ENCODE data around the gene ANKMY1.

GRCh38 chr2:240447934-240448333 lies 109.9 kb downstream of the ANKMY1 start:
- TF ChIP-seq CTCF (IDR thresholded peaks at IDR 0.05; ENCODE audit: poor library complexity) (no peak), EZH2 (IDR thresholded peaks at IDR 0.05; ENCODE audit: borderline replicate concordance) (no peak)

Measured in hepatocyte (in vitro differentiated cells).